Neural cell (in vitro differentiated cells): ENCODE measurements around the gene RYR3.

ENCODE experiments used
- EP300 ChIP-seq: fragments of 450-650 bp; conservative IDR thresholded peaks from 2 replicates; pipeline ENCODE4 v1.6.1; 2014; ENCODE audit warnings: antibody characterized with exemption, mild to moderate bottlenecking, moderate library complexity; ENCODE audit not compliant: poor library complexity, severe bottlenecking
- EZH2 ChIP-seq: fragments of 200-600, 300-800 bp; shearing (Covaris generic), sonication (generic); IDR thresholded peaks from 2 replicates; pipeline ENCODE4 v1.6.1; 2014; ENCODE audit warnings: antibody characterized with exemption, low read length, borderline replicate concordance, mild to moderate bottlenecking; ENCODE audit not compliant: insufficient read depth, poor library complexity, severe bottlenecking
- MXI1 ChIP-seq: fragments of 450-650 bp; conservative IDR thresholded peaks from 2 replicates; pipeline ENCODE4 v1.6.1; 2014; ENCODE audit warnings: antibody characterized with exemption, mild to moderate bottlenecking; ENCODE audit not compliant: poor library complexity, severe bottlenecking
- POLR2AphosphoS5 ChIP-seq: IDR thresholded peaks from 2 replicates; pipeline ENCODE4 v1.6.1; 2012
- RAD21 ChIP-seq: fragments of 450-650 bp; conservative IDR thresholded peaks from 2 replicates; pipeline ENCODE4 v1.6.1; 2014; ENCODE audit warnings: antibody characterized with exemption, mild to moderate bottlenecking, moderate library complexity
- REST ChIP-seq: IDR thresholded peaks from 2 replicates; pipeline ENCODE4 v1.6.1; 2012; ENCODE audit warnings: borderline replicate concordance
- SMC3 ChIP-seq: fragments of 450-650 bp; conservative IDR thresholded peaks from 2 replicates; pipeline ENCODE4 v1.6.1; 2014; ENCODE audit warnings: antibody characterized with exemption, mild to moderate bottlenecking, moderate library complexity; ENCODE audit not compliant: poor library complexity
- TAF1 ChIP-seq: IDR thresholded peaks from 2 replicates; pipeline ENCODE4 v1.6.1; 2012; ENCODE audit warnings: low read depth
- TF ChIP-seq, protein P1 (sequence below): fragments of 450-650 bp; IDR thresholded peaks from 2 replicates; pipeline ENCODE4 v1.5.1; 2014; ENCODE audit warnings: antibody characterized with exemption, mild to moderate bottlenecking, moderate library complexity; ENCODE audit not compliant: poor library complexity, severe bottlenecking

GRCh38 chr15:33618350-33618749 lies 307.6 kb downstream of the RYR3 start:
- TF ChIP-seq EZH2 (no peak), POLR2AphosphoS5 (no peak), REST (no peak), MXI1 (no peak), RAD21 (no peak), EP300 (no peak), TAF1 (no peak), SMC3 (no peak)
- TF ChIP-seq, protein P1, sequence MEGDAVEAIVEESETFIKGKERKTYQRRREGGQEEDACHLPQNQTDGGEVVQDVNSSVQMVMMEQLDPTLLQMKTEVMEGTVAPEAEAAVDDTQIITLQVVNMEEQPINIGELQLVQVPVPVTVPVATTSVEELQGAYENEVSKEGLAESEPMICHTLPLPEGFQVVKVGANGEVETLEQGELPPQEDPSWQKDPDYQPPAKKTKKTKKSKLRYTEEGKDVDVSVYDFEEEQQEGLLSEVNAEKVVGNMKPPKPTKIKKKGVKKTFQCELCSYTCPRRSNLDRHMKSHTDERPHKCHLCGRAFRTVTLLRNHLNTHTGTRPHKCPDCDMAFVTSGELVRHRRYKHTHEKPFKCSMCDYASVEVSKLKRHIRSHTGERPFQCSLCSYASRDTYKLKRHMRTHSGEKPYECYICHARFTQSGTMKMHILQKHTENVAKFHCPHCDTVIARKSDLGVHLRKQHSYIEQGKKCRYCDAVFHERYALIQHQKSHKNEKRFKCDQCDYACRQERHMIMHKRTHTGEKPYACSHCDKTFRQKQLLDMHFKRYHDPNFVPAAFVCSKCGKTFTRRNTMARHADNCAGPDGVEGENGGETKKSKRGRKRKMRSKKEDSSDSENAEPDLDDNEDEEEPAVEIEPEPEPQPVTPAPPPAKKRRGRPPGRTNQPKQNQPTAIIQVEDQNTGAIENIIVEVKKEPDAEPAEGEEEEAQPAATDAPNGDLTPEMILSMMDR: no peak
